Measurements from ENCODE around the gene POU2F2.
A peak's percentile ranks its signal among the peaks of the same experiment; 100 is the strongest.
"Not testable (repeated sequence)": the region's sequence is repeated elsewhere in the genome, so short reads cannot be mapped to it uniquely, and the experiment has no call there.

POU2F2 gene

GRCh38 chr19:42124386-42124901 is 7.8 kb downstream of the POU2F2 start:
- no peak for DNase-seq

GRCh38 chr19:42123765-42124164 is 8.5 kb downstream of the POU2F2 start:
- no peak for DNase-seq

- no peak for DNase-seq
These were observed 9.3 kb downstream of the POU2F2 start for GRCh38 chr19:42122691-42123607.

- no peak for DNase-seq
These were observed 10.6 kb downstream of the POU2F2 start for GRCh38 chr19:42121656-42122069.

- no peak for DNase-seq
These were observed 11.1 kb downstream of the POU2F2 start for GRCh38 chr19:42121036-42121621.

DNA sequence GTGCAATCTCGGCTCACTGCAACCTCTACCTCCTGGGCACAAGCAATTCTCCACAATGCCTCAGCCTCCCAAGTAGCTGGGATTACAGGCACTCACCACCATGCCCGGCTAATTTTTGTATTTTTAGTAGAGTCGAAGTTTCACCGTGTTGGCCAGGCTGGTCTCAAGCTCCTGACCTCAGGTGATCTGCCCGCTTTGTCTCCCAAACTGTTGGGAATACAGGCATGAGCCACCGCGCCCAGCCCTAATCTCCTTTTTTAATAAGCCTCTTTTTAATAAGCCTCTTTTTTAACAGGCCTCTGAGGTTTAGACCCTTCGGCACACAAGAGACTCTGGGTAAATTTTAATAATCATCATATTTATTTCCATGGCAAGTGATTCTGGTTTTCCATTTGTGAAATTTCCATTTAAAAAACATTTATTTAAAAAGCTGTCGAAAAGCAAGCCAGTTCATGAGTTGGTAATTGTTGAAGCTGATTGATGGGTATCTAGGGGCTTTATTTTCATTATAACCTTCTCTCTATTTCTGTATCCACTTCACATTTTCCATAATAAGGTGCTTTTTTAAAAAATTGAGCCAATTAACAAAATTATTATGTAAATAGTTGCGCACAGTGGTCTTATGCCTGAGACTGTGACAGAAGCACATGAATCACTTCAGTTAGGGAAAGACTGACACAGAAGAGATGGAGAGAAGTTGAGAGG is 11.8 kb downstream of the POU2F2 start:
- DNase-seq = no peak

- DNase-seq = no peak
These were observed 15.2 kb downstream of the POU2F2 start for GRCh38 chr19:42117076-42117475.

GRCh38 chr19:42116308-42117075 is 15.8 kb downstream of the POU2F2 start:
- DNase-seq = no peak

GRCh38 chr19:42115705-42116104 is 16.5 kb downstream of the POU2F2 start:
- DNase-seq = no peak

DNA sequence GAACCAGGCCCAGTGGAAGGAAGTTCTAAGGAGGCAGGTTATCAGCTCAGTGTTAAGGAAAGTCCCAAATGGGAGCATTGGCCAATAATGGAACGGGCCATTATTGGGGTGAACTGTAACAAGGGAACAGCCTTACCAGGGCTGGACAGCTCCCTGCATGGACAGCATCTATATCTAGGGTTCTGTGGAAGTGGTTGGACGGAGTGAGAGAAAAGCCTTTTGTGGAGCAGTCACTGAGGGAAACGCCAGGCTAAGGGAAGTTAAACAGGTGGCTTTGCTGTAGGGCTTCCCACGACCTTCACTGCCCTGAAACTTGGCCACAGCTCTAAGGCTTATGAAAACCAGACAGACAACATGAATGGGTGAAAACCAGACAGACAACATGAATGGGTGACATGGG is 17.0 kb downstream of the POU2F2 start:
- DNase-seq = no peak

DNA sequence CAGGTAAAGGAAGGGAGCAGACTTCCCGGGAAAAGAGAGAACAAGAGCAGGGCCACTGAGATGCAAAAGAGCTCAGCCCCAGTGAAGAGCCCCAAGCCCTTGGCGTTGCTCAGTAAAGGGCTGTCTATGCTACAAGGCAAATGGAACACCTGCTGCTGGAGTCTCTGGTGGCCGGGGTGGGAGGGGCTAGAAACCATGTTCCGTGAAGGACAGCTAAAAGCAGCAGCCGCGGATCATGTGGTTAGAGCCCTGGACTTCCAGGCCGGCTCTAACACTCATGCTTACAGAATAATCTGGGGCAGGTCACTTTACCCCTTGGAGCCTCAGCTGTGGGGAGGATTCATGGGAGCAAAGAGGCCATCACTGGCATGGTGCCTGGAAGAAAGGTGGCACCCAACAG is 17.8 kb downstream of the POU2F2 start:
- no peak for DNase-seq

- DNase-seq = no peak
These were observed 18.5 kb downstream of the POU2F2 start for GRCh38 chr19:42113641-42114348.

GRCh38 chr19:42111811-42112210 is 20.4 kb downstream of the POU2F2 start:
- no peak for DNase-seq

DNA sequence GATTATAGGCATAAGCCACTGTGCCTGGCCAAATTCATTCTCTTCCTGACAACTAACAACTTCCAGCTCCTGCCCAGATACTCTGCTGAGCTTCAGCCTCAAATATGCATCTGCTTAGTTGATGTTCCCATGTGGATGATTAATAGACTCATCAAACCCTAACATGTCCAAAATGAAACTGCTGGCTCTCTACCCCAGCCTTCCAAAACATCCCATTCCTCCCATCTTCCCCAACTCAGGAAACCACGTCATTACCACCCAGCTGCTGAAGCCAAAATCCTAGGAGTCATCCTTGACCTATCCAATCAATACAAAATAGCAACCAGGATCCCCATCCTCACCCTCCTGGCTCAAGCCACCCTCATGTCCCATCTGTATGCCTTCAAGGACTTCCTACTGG is 20.9 kb downstream of the POU2F2 start:
- no peak for DNase-seq

- DNase-seq = no peak
These were observed 21.6 kb downstream of the POU2F2 start for GRCh38 chr19:42110658-42111057.

DNA sequence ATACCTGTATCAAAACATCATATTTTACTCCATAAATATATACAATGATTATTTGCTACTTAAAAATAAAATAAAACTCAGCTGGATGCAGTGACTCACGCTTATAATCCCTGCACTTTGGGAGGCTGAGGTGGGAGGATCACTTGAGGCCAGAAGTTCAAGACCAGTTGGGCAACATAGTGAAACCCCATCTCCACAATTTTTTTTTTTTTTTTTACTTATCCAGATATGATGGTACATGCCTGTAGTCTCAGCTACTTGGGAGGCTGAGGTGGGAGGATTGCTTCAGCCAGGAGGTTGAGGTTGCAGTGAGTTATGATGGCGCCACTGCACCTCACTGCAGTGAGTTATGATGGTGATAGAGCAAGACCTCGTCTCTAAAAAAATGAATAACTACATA is 22.4 kb downstream of the POU2F2 start:
- no peak for DNase-seq

GRCh38 chr19:42108527-42109389 is 23.5 kb downstream of the POU2F2 start:
- DNase-seq = peak; percentile 77

DNA sequence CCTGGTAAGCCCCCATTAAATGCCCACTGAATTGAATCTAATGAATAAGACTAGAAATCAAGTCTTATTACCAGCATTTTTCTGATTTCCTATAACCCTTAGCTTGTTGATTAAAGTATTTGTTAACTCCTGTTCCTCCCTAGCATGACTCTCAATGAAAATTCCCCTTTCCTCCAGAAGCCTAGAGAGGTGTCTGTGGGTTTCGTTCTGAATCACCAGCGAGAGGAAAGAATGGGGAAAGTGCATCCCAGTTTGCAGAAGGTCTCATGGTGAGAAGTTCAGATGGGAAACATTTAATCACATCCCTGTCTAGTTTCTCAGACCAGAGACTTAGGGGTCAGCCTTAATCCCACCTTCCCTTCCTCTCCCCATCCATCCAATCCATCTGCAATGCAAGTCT is 26.9 kb downstream of the POU2F2 start:
- DNase-seq = no peak

- no peak for DNase-seq
These were observed 29.4 kb downstream of the POU2F2 start for GRCh38 chr19:42102877-42103276.

DNA sequence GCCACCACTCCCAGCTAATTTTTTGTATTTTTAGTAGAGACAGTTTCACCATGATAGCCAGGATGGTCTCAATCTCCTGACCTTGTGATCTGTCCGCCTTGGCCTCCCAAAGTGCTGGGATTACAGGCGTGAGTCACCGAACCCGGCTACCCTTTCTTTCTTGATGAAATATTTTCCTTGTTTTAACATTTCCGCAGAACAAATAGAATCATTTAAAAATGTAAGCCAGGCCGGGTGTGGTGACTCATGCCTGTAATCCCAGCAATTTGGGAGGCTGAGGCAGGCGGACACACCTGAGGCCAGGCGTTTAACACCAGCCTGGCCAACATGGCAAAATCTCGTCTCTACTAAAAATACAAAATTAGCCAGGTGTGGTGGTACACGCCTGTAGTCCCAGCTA is 32.0 kb downstream of the POU2F2 start:
- DNase-seq = not testable (repeated sequence)

DNA sequence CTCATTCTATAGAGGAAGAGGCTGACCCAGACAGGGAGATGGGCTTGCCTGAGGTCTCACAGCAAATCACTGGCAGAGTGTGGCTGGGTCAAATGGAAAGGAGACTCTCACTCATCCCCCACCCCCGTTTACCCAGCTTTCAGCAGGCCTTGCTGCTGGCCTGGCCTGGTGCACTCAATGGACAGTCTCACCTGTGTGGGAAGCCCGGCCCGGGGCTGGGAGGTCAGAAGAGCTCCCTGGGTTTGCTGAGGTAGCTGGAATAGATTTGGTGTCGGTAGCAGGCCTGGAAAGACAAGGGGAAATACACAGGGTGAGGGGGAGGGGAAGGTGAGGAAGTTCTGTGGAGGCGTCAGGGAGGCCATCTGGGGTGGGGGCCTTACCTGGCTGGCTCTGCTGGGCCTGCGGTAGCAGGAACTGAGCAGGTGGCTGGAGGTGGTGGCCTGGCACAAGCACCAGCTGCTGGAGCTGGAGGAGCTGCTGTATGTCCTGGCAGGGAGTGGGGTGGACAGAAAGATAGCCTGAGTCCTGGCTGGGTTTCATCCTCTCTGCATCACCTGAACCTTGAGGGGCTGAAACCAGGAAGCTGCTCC is 32.8 kb downstream of the POU2F2 start:
- DNase-seq = no peak

Measured in left hindlimb (tissue), 1 donor.